ENCODE data around the gene FARP1.

- TF ChIP-seq TAF1 (IDR thresholded peaks at IDR 0.05; ENCODE audit: borderline replicate concordance, insufficient read depth, low read length) (no peak), POLR2AphosphoS5 (IDR thresholded peaks at IDR 0.05; ENCODE audit: low read depth, low read length) (no peak), SIN3A (IDR thresholded peaks at IDR 0.05; ENCODE audit: borderline replicate concordance, insufficient read depth, low read length) (no peak), REST (IDR thresholded peaks at IDR 0.05; ENCODE audit: insufficient read depth in 1 of 2, low read depth in 2 of 2, low read length in 2 of 2) (no peak), FOXP2 (optimal IDR thresholded peaks at IDR 0.05; ENCODE audit: borderline replicate concordance, extremely low read depth, extremely low read length, insufficient read depth) (no peak)
Observed at GRCh38 chr13:98496966-98497365, 354.1 kb downstream of the FARP1 start.

Measured in PFSK-1 (cell line).